GM21576 (cell line): Measurements from ENCODE around the gene CCDC73.
"Not testable (repeated sequence)": the region's sequence is repeated elsewhere in the genome, so short reads cannot be mapped to it uniquely, and the experiment has no call there.

Source experiments
- ATAC-seq: cut with Tn5 transposase; IDR thresholded peaks from one replicate; pipeline ENCODE4 v1.9.1; 2021; ENCODE audit warnings: mild to moderate bottlenecking, moderate library complexity; ENCODE audit not compliant: unreplicated experiment

CCDC73 gene

GRCh38 chr11:32809313-32809712 lies 14.9 kb upstream of the CCDC73 start:
- ATAC-seq = peak; percentile 96

- ATAC-seq = no peak
Measured at GRCh38 chr11:32796425-32796824, 2.0 kb upstream of the CCDC73 start.

GRCh38 chr11:32792948-32793475 lies 1.4 kb downstream of the CCDC73 start:
- peak; percentile 89 for ATAC-seq

- no peak for ATAC-seq
Measured at GRCh38 chr11:32792111-32792947, 2.1 kb downstream of the CCDC73 start.

GRCh38 chr11:32790916-32791315 lies 3.5 kb downstream of the CCDC73 start:
- no peak for ATAC-seq

DNA sequence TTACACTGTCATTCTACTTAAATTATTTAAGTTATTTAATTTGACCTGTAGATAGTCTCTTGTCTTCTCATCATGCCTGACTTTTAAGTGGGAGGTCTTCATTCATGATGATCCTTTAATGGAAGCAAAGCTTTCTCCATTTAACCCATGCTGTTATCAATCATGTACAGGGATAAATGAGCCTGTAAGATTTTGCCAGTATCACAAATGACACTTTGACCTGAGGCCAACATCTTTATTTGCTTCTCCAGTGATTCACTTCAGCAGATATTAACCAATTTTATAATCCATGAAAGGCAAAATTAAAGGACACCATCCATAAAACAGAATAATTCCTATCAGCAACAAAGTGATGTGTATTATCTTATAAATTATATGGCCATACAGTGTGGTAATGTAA lies 7.7 kb downstream of the CCDC73 start:
- no peak for ATAC-seq

DNA sequence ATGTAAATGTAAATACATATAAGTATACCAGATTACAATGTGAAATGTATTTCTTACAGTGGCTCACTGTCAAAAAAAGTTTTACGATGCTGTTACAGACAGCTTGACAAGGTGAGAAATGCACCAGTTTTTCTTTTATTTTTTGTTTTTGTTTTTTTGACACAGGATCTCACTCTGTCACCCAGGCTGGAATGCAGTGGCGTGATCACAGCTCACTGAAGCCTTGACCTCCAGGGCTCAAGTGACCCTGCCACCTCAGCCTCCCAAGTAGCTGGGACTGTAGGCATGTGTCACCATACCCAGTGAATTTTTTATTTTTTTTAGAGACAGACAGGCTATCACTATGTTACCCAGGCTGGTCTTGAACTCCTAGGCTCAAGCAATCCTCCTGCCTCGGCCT lies 9.2 kb downstream of the CCDC73 start:
- ATAC-seq = no peak

GRCh38 chr11:32781721-32782120 lies 12.7 kb downstream of the CCDC73 start:
- no peak for ATAC-seq

- ATAC-seq = not testable (repeated sequence)
Measured at GRCh38 chr11:32780839-32781238, 13.6 kb downstream of the CCDC73 start.

- ATAC-seq = no peak
Measured at GRCh38 chr11:32779136-32779535, 15.3 kb downstream of the CCDC73 start.

DNA sequence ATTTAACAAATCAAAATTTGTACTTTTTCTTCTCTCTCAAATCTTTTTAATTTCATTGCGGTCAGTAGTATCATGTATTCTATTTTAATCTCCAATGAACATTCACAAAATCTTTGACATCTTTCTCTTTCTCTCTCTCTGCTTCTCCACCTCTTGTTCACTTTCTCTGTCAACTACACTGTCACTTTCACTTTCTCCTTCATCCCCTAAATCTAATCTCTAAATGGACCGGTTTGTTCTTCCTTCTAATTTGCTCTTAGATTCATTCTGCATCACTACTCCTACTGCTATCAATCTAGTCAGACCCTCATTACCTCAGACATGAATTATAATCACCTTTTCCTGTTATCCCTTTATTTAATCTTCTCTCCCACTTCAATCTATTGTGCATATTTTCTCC lies 18.6 kb downstream of the CCDC73 start:
- ATAC-seq = peak; percentile 62

GRCh38 chr11:32774081-32774480 lies 20.4 kb downstream of the CCDC73 start:
- no peak for ATAC-seq

DNA sequence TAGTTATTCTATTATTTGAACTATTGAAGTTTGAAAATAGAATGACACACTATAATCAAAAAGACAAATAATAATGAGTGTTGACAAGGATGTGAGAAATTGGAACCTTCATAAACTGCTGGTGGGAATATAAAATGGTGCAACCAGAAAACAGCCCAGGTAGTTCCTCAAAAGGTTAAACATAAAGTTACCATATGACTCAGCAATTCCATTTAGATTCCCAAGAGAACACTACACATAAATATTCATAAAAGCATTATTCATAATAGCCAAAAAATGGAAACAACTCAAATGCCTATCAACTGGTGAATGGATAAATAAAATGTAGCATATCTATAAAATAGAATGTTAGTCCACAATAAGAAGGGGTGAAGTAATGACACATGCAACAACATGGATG lies 21.7 kb downstream of the CCDC73 start:
- ATAC-seq = no peak

DNA sequence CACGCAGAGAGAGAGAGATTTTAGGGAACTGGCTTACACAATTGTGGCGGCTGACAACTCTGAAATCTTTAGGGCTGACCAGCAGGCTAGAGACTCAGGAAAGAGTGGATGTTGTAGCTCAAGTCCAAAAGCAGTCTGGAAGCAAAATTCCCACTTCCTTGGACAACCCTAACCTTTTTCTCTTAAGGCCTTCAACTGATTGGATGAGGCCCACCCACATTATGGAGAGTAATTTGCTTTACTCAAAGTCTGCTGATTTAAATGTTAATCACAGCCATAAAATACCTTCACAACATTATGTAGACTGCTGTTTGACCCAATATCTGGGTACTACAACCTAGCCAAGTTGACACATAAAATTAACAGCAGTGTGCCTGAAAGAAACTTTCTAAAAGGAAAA lies 32.7 kb downstream of the CCDC73 start:
- ATAC-seq = not testable (repeated sequence)

GRCh38 chr11:32758291-32758690 lies 36.2 kb downstream of the CCDC73 start:
- no peak for ATAC-seq

DNA sequence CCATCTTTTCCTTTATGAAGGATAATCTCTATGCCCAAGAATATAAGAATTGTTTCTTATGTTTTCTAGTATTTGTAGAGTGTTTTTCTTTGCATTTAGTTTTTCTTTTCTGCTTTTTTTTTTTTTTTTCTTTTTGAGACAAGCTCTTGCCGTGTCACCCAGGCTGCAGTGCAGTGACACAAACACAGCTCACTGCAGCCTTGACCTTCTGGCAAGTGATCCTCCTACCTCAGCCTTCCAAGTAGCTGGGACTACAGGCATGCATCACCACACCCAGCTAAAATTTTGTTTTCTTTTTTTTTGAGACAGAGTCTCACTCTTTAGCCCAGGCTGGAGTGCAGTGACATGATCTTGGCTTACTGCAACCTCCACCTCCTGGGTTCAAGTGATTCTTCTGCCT lies 41.3 kb downstream of the CCDC73 start:
- ATAC-seq = not testable (repeated sequence)

DNA sequence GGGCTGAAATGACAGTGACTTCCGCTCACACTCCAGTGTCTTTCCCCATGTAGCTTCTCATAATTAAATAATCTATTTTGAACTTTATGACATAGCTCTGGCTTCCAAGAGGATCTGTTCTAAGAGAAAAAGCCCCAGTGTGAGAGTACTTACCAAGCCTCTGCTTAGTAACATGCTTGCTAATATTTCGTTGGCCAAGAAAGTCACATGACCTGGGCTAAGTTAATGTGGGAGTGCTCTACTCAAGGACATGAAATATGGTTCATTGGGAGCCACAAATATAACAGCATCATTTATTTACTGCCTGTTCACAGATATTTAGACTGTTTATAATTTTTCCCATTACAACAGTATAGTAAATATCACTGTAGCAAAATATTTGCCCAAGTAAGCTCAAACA lies 42.5 kb downstream of the CCDC73 start:
- ATAC-seq = no peak

DNA sequence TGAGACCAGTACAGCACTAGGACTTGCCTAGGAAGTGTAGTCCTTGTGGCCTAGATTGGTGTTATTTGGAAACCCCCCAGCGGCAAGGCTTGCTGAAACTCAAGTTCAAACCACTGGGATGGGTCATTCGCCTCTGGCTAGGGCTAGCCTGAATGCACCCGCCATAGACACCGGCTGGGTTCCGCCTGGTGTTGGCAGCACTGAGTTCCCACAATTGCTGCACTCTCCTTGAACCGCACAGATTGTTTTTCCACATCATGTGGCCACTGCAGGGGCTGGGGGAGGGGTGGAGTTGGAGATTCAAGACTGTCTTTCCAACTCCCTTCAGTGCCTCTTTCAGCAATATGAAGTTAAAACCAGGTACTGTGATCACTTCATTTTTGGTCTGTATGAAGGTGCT lies 43.1 kb downstream of the CCDC73 start:
- no peak for ATAC-seq

DNA sequence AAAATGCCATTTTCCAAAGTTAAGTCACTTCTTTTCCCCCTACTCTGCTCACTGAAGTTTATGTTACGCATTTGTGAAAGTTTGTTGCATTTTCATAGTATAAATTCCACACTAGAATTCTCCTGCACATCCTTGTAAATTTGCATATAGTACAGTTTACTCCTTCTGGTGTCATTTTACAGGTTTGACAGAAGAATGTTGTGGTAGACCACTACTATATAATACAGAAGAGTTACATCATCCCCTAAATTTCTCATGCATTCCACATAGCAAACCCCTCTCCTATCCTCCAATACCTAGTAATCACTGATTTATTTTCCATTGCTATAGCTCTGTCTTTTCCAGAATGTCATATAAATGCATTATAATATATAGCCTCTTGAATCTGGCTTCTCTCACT lies 64.5 kb downstream of the CCDC73 start:
- ATAC-seq = no peak

- no peak for ATAC-seq
Measured at GRCh38 chr11:32723332-32723731, 71.1 kb downstream of the CCDC73 start.

DNA sequence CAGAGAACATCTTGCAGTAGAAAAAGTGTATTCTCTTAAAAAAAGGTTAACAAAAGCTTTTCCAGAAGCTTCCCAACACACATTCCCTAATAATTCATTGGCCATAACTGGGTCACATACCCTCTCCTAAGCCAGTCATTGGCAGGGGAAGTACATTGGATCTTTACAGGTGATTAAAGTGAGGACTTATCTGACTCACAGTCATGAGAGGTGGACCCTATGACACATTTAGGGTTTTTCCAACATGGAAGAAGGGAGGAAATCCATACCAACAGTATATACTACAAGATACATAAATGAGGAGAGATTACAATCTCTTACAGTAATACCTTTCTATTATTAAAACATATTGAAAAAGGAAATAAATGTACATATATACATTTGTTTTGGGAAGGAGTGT lies 72.2 kb downstream of the CCDC73 start:
- no peak for ATAC-seq

DNA sequence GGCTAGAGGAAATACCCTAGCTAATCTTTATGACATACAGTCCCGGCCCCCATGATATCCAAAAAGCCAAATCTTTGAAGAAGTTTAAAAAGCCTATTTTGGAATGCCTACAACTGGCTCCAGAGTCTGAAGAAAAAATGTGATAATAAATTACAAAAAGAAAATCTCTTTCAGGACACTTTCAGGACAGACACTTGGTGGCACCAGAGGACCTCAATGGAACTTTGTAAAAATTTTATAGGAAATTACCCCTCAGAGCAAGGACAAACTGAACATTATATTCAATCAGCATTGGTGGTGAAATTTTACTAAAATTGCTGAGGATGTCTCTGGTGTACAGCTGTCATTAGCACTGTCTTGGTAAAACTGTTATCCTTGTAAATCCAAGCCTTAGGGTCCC lies 81.0 kb downstream of the CCDC73 start:
- no peak for ATAC-seq

DNA sequence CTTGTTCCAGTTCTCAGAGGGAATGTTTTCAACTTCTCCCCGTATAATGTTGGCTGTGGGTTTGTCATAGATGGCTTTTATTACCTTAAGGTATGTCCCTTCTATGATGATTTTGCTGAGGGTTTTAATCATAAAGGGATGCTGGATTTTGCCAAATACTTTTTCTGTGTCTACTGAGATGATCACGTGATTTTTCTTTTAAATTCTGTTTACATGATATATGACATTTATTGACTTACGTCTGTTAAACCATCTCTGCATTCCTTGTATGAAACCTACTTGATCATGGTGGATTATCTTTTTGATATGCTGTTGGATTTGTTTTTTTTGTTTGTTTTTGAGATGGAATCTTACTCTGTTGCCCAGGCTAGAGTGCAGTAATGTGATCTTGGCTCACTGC lies 85.5 kb downstream of the CCDC73 start:
- not testable (repeated sequence) for ATAC-seq
